Activated naive CD4-positive, alpha-beta T cell treated with anti-CD3 and anti-CD28 coated beads, Interleukin-2, amount 10 ng/mL, durations not matched to agents 7 days and 5 days (primary cell): ENCODE measurements around the gene CD96.
"Not testable (repeated sequence)": the region's sequence is repeated elsewhere in the genome, so short reads cannot be mapped to it uniquely, and the experiment has no call there.

Source experiments
- CTCF ChIA-PET: fragments of 350-600 bp; sonication (Branson Sonifier 250); formaldehyde crosslinking; loops from one replicate; lab custom pipeline; 2021; ENCODE audit warnings: antibody characterized with exemption; lab: Charles Lee
- DNase-seq: peaks from one replicate; pipeline ENCODE4 v3.0.0-alpha.2; 2020
- H3K27ac Mint-ChIP-seq: one replicate; pipeline ENCODE4 v1.8.0; 2021; ENCODE audit warnings: mild to moderate bottlenecking, moderate library complexity, mixed read lengths
- H3K27me3 Mint-ChIP-seq: one replicate; pipeline ENCODE4 v1.8.0; 2021; ENCODE audit warnings: mild to moderate bottlenecking, mixed read lengths
- H3K36me3 Mint-ChIP-seq: one replicate; pipeline ENCODE4 v1.8.0; 2021; ENCODE audit warnings: mixed read lengths
- H3K4me1 Mint-ChIP-seq: one replicate; pipeline ENCODE4 v1.8.0; 2021; ENCODE audit warnings: mixed read lengths
- H3K4me3 Mint-ChIP-seq: one replicate; pipeline ENCODE4 v1.8.0; 2021; ENCODE audit warnings: mild to moderate bottlenecking, moderate library complexity, mixed read lengths
- H3K9me3 Mint-ChIP-seq: one replicate; pipeline ENCODE4 v1.8.0; 2021; ENCODE audit warnings: mixed read lengths

CD96 gene, protein sequence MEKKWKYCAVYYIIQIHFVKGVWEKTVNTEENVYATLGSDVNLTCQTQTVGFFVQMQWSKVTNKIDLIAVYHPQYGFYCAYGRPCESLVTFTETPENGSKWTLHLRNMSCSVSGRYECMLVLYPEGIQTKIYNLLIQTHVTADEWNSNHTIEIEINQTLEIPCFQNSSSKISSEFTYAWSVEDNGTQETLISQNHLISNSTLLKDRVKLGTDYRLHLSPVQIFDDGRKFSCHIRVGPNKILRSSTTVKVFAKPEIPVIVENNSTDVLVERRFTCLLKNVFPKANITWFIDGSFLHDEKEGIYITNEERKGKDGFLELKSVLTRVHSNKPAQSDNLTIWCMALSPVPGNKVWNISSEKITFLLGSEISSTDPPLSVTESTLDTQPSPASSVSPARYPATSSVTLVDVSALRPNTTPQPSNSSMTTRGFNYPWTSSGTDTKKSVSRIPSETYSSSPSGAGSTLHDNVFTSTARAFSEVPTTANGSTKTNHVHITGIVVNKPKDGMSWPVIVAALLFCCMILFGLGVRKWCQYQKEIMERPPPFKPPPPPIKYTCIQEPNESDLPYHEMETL

DNA sequence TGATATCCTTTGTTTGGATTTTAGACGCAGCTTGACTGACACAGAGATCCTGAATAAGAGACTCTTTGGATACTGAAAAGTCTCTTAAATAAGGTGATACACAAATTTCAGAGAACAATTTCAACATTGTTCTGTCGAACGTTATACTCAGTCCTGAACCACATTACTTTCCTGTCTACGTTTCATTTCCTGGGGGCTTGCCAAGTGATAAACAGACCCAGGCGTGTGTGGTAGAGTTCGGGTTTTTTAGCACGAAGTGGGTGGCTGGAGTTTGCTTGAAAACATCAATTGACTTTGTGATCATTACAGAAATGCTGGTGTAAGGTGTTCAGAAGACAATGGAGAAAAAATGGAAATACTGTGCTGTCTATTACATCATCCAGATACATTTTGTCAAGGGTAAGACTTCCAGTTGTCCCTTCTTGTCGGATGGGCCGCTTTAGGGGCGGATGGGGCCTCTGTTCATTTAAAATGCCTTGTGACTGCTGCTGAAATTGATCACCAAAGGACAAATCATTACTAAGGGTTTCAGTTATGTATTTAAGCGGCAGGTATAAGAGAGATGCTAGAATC lies at the start of gene CD96:
Gene CD96 (plus strand): TSS at position 287 of the 573 bp plus-strand sequence. CDS start 52 bp downstream, at position 339.
- CTCF ChIA-PET: interaction anchor here (0.6 to 1.9 kb wide), 4 partner anchors 49 to 149 kb away, joined by 3 to 9 read pairs (median 3); no protein-coding TSS in a partner anchor
- peak; percentile 74 for DNase-seq
- no peak within 1 kb of the TSS for H3K27ac Mint-ChIP-seq
- no peaks in the 10 kb centered on the region for H3K27me3 Mint-ChIP-seq
- H3K36me3 Mint-ChIP-seq: peaks cover 47% of the 10 kb centered on the region
- H3K4me1 Mint-ChIP-seq: peaks cover 73% of the 10 kb centered on the region
- H3K4me3 Mint-ChIP-seq: peak within 1 kb of the TSS; percentile 95
- H3K9me3 Mint-ChIP-seq: no peaks in the 10 kb centered on the region

DNA sequence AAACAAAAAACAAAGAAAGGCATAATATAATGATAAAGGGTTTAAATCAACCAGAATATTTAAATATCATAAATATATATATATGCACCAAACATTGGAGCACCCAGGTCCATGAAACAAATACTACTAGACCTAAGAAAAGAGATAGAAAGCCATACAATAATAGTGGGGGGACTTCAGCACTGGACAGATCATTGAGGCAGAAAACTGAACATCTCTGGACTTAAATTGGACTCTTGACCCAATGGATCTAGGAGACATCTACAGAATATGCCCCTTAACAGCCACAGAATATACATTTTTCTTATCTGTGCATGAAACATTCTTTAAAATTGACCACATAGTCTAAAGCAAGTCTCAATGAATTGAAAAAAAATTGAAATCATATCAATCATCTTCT lies 48.7 kb upstream of the CD96 start:
- H3K27me3 Mint-ChIP-seq: no peaks in the 10 kb centered on the region
- H3K36me3 Mint-ChIP-seq: no peaks in the 10 kb centered on the region
- H3K27ac Mint-ChIP-seq: no peak overlapping the region
- DNase-seq: no peak
- H3K4me1 Mint-ChIP-seq: no peaks in the 10 kb centered on the region
- CTCF ChIA-PET: no interaction called here
- no peak overlapping the region for H3K4me3 Mint-ChIP-seq
- no peaks in the 10 kb centered on the region for H3K9me3 Mint-ChIP-seq

DNA sequence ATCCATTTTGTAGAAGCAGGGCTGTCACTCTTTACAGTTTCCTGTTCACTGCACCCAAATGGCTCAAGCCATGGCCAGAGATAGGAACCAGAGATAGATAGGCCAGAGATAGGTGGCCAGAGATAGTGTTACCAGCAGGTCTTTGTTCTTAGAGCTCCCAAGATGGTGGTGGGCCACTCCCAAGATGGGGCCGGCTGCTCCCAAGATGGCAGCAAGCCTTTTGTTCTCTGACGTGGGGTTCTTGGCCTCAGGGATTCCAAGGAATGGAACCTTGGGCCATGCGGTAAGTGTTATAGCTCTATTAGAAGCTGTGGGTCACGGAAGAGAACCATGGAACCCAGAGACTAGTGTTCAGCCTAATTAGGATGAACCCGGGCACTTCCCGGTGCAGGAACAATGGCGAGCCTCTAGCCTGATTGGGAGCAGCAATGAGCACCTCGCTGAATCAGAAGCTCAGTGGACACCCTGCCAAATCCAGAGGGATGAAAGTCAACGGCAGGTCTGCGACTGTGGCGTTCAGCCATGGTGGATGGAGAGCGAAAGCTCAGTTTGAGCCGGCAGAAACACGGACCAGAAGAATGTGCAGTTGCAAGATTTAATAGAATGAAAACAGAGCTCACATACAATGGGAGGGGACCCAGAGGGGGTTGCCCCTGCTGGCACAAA lies 45.0 kb upstream of the CD96 start:
- no peaks in the 10 kb centered on the region for H3K36me3 Mint-ChIP-seq
- H3K4me1 Mint-ChIP-seq: no peaks in the 10 kb centered on the region
- no peak for DNase-seq
- H3K4me3 Mint-ChIP-seq: no peak overlapping the region
- CTCF ChIA-PET: no interaction called here
- no peaks in the 10 kb centered on the region for H3K9me3 Mint-ChIP-seq
- no peaks in the 10 kb centered on the region for H3K27me3 Mint-ChIP-seq
- H3K27ac Mint-ChIP-seq: no peak overlapping the region

DNA sequence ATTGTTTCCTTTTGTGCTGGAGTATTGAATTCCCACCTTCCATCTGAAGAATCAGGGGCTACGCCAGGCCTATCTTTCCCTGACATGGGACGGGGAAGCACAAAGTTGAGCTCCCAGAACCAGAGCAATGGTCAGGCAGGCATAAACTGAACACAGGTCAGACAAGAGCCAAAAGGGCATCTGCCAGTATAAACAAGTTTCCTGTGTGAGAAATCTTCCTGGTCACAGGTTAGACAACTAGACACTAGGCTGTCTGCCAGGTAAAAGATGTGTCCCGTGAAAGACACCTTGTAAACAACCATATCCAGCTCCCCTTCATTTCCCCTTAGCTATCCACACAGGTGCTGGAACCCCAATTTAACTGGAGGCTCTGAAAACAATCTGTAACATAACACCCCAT lies 44.0 kb upstream of the CD96 start:
- H3K36me3 Mint-ChIP-seq: no peaks in the 10 kb centered on the region
- H3K4me1 Mint-ChIP-seq: no peaks in the 10 kb centered on the region
- DNase-seq: no peak
- CTCF ChIA-PET: no interaction called here
- H3K9me3 Mint-ChIP-seq: no peaks in the 10 kb centered on the region
- no peak overlapping the region for H3K4me3 Mint-ChIP-seq
- H3K27me3 Mint-ChIP-seq: no peaks in the 10 kb centered on the region
- H3K27ac Mint-ChIP-seq: no peak overlapping the region

DNA sequence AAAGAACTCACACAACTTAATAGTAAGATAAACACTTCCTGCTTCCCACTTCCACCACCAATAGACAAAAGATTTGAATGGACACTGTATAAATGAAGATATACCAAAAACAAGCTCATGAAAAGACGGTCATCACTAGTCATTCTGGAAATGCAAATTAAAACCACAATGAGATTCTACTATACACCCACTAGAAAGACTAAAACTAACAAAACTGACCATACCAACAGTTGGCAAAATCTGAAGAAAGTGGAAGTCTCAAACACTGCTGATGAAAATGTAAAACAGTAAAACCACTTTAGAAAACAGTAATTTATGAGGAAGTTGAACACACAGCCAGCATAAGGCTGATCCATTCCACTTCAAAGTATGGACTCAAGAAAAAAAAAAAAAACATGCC lies 35.6 kb upstream of the CD96 start:
- Mint-ChIP-seq H3K27ac (no peak overlapping the region), H3K27me3 (no peaks in the 10 kb centered on the region), H3K9me3 (peaks cover 2% of the 10 kb centered on the region), H3K4me3 (no peak overlapping the region), H3K36me3 (no peaks in the 10 kb centered on the region), H3K4me1 (no peaks in the 10 kb centered on the region)
- CTCF ChIA-PET: no interaction called here
- DNase-seq: no peak

DNA sequence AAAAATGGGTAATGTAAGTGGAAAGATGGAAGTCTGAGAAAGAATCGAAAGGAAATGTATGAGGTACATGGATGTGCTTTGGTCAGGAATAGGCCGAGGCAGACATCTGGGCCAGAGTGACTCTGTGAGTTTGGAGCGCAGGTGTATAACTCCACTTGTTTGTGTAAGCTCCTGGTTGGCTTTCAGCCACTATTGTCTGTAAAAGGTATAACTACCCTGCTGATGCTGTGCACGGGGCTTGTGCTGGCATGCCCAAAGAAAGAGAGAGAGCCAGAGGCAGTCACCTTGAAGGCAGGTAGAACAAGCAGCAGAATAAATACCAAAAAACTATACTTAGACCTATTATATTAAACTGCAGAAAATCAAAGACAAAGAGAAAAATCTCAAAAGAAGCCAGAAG lies 32.7 kb upstream of the CD96 start:
- Mint-ChIP-seq H3K27ac (no peak overlapping the region), H3K4me3 (no peak overlapping the region), H3K9me3 (peaks cover 2% of the 10 kb centered on the region), H3K36me3 (no peaks in the 10 kb centered on the region), H3K27me3 (peaks cover under 1% of the 10 kb centered on the region), H3K4me1 (no peaks in the 10 kb centered on the region)
- DNase-seq: no peak
- CTCF ChIA-PET: no interaction called here

DNA sequence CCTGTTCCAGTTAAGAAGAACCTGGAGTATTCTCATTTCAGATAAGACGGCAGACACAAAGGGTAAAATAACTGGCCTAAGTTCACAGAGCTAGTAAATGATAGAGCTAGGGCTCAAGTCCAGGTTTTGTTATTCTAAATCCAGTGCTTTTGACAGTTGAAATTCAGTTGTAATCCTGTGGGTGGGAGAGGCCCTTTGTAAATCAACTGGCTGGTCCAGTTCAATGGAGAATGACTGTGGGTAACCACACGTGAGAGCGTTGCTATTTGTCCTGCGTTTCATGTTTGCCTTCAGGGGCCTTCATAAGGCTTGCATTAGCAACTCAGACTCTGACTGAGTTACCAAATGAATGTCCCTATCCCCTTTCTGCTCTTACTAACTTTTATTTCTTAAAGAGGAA lies 24.2 kb upstream of the CD96 start:
- H3K4me1 Mint-ChIP-seq: no peaks in the 10 kb centered on the region
- H3K4me3 Mint-ChIP-seq: no peak overlapping the region
- CTCF ChIA-PET: no interaction called here
- H3K36me3 Mint-ChIP-seq: no peaks in the 10 kb centered on the region
- DNase-seq: no peak
- H3K27ac Mint-ChIP-seq: no peak overlapping the region
- H3K27me3 Mint-ChIP-seq: peaks cover 8% of the 10 kb centered on the region
- H3K9me3 Mint-ChIP-seq: no peaks in the 10 kb centered on the region

DNA sequence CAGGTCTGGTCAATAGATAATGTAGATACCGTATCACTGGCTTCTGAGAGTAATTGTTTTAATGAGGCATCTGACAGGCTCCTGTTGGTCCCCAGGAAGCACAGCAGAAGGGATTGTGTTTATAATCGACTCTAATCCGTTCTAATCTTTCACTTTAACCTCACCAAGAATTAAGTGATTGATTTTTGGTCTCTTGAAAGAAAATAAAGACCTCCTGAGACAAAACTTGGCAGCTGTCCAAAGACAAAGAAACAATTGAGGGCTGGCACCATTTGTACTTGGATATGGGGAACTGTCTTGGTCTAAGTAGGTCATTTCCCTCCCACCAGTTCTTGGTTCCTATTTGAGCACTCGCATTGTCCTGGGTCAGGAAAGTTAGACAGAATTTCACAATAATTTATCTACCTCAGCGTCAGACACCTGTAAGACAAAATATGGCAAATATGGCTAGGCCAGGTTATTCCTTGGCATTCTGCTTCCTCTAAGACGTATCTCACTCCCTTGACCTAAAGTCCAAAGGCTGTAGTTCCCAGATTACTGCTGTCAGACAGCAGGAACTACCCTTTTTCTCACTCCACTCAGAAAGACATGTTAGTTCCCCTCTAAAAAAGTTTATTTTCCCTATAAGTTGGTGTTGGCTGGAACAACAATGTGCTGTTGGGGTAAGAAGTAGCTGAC lies 22.7 kb upstream of the CD96 start:
- Mint-ChIP-seq H3K9me3 (no peaks in the 10 kb centered on the region), H3K36me3 (no peaks in the 10 kb centered on the region), H3K27ac (no peak overlapping the region), H3K4me3 (no peak overlapping the region), H3K4me1 (no peaks in the 10 kb centered on the region), H3K27me3 (peaks cover 8% of the 10 kb centered on the region)
- CTCF ChIA-PET: no interaction called here
- no peak for DNase-seq

DNA sequence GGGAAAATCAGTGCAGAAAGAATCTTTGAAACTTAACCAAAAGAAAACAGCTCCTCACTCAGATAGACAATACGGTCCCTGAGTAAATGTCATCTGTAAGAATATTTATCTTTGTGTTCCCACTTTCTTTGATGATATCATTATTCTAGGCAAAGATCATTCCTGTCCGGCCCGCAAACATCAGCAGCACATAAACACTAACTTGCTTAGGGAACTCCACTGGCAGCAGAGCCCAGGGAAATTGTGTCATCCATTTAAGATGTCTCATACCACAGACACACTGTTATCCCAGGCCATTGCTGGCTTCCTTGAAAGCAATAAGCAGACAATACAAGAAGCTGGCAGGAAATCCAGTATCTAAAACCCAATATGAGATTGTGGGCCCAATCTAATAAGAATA lies 20.1 kb upstream of the CD96 start:
- H3K4me3 Mint-ChIP-seq: no peak overlapping the region
- H3K27ac Mint-ChIP-seq: no peak overlapping the region
- H3K27me3 Mint-ChIP-seq: peaks cover 5% of the 10 kb centered on the region
- no peak for DNase-seq
- H3K9me3 Mint-ChIP-seq: no peaks in the 10 kb centered on the region
- H3K4me1 Mint-ChIP-seq: no peaks in the 10 kb centered on the region
- H3K36me3 Mint-ChIP-seq: no peaks in the 10 kb centered on the region
- CTCF ChIA-PET: no interaction called here

DNA sequence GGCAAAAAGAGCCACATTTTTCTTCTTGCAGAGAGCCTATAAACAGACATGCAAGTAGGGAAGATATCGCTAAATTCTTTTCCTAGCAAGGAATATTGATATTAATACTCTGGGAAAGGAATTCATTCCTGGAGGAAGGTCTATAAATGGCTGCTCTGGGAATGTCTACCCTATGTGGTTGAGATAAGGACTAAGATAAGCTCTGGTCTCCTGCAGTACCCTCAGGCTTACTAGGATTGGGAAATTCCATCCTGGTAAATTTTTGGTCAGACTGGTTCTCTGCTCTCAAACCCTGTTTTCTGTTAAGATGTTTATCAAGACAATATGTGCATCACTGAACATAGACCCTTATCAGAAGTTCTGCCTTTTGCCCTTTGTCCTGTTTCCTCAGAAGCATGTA lies 17.5 kb upstream of the CD96 start:
- CTCF ChIA-PET, H3K4me3 Mint-ChIP-seq: not testable (repeated sequence)

DNA sequence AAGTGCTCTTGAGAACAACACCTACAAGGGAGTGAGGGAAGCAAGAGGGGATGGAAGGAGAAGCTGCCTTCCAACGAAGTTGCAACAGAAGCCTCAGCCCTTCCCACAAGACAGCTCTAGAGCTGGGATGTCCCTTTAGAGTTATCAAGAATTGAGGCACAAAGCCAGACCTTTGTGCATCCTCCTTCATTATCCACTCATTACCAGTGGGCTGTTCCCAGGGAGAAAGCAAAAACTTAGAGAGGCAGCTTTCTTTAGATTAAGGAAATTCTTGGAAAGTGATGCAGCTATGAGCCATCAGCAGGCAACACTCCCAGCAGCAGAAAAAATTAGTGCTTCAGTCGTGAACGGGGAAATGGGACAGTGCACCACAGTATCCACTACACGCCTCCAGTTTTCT lies 10.6 kb upstream of the CD96 start:
- Mint-ChIP-seq H3K4me3 (no peak overlapping the region), H3K4me1 (peaks cover 3% of the 10 kb centered on the region)
- CTCF ChIA-PET: interaction anchor here (0.9 kb wide), 1 partner anchor 8 kb away, joined by 3 read pairs; no protein-coding TSS in a partner anchor

More for the DNA sequence above, 17.5 kb upstream of the CD96 start:
- not testable (repeated sequence) for H3K27ac Mint-ChIP-seq, H3K4me1 Mint-ChIP-seq, DNase-seq, H3K9me3 Mint-ChIP-seq, H3K27me3 Mint-ChIP-seq, H3K36me3 Mint-ChIP-seq

DNA sequence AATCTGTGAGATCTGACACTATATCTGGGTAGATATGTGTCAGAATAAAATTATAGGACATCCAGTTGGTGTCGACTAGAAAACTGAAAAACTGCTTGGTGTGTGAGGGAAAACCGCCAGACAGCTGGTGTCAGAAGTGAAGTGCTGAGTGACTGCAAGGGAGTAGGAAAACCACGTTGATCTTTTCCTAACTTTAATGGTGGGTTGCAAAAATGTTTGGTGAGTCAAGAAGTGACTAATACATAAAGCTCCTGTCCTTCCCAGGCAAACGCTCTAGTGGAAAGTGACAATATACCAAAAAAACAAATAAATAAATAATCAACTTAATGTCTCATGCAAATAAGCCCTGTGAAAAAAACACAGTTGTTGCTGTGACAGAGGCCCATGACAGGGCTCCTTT lies 7.3 kb upstream of the CD96 start:
- Mint-ChIP-seq H3K9me3 (peaks cover 5% of the 10 kb centered on the region), H3K4me3 (no peak overlapping the region)
- CTCF ChIA-PET: no interaction called here

More for the DNA sequence above, 10.6 kb upstream of the CD96 start:
- H3K27ac Mint-ChIP-seq: no peak overlapping the region
- no peaks in the 10 kb centered on the region for H3K27me3 Mint-ChIP-seq
- H3K36me3 Mint-ChIP-seq: peaks cover 2% of the 10 kb centered on the region
- H3K9me3 Mint-ChIP-seq: peaks cover 5% of the 10 kb centered on the region
- no peak for DNase-seq

DNA sequence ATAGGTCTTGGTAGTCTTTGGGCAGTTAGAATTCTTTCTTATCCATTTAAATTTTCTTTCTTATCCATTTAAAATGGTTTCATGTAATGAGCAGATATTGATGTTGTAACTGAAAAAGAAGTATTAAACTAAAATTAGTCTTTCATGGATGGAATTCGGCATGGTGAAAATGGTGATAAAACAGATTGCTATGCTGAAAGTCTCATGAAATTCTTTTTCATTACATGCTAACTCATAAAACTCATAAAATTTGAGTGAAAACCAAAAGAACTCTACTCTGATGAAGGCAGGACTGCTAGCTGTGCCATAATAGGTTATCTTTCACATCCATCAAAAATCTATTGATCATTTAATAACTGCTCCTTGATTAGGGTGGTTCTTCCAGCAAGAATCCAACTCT lies 3.9 kb upstream of the CD96 start:
- Mint-ChIP-seq H3K4me1 (peaks cover 47% of the 10 kb centered on the region), H3K36me3 (peaks cover 15% of the 10 kb centered on the region), H3K9me3 (no peaks in the 10 kb centered on the region), H3K27me3 (no peaks in the 10 kb centered on the region), H3K27ac (peak overlapping the region; percentile 90), H3K4me3 (no peak overlapping the region)
- no peak for DNase-seq
- CTCF ChIA-PET: interaction anchor here (1.1 to 2.5 kb wide), 3 partner anchors 239 to 910 kb away, joined by 3 to 10 read pairs (median 8); no protein-coding TSS in a partner anchor

More for the DNA sequence above, 7.3 kb upstream of the CD96 start:
- peaks cover 5% of the 10 kb centered on the region for H3K36me3 Mint-ChIP-seq
- no peaks in the 10 kb centered on the region for H3K27me3 Mint-ChIP-seq
- DNase-seq: no peak
- H3K27ac Mint-ChIP-seq: no peak overlapping the region
- H3K4me1 Mint-ChIP-seq: peaks cover 27% of the 10 kb centered on the region

DNA sequence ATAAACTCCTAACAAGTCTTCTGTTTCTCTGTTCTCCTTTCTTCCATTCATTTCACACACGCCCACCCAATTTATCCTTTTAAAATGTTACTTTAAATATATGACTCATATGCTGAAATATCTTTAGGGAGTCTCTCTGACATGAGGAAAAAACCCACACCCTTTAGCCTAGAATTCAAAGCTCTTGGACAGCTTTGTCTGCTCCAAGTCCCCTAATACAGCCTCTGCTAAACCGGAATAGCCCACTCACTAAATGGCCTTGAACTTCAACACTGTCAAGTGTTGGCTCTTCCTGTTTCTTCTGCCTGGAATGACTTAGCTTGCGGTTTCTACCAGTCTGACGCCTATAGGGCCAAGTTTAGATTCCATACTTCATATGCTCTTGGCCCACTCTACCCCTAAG lies 3.3 kb upstream of the CD96 start:
- H3K27me3 Mint-ChIP-seq: no peaks in the 10 kb centered on the region
- CTCF ChIA-PET: interaction anchor here (0.6 to 2.5 kb wide), 11 partner anchors 39 to 1792 kb away, joined by 3 to 12 read pairs (median 4); no protein-coding TSS in a partner anchor
- peaks cover 19% of the 10 kb centered on the region for H3K36me3 Mint-ChIP-seq
- H3K4me1 Mint-ChIP-seq: peaks cover 47% of the 10 kb centered on the region
- peak overlapping the region; percentile 90 for H3K27ac Mint-ChIP-seq
- no peak for DNase-seq
- no peaks in the 10 kb centered on the region for H3K9me3 Mint-ChIP-seq
- H3K4me3 Mint-ChIP-seq: peak overlapping the region; percentile 22
